ENCODE data around the gene NRP2.

- TF ChIP-seq CTCF (IDR thresholded peaks at IDR 0.05) (no peak), POLR2A (IDR thresholded peaks at IDR 0.05) (no peak)
Measured at GRCh38 chr2:205835251-205835791, 153.0 kb downstream of the NRP2 start.
